SK-N-SH (cell line): ENCODE measurements around the gene DCLK3. TPM values are rescaled to one million over a fixed set of nuclear protein-coding genes. Genes with fewer than 3 reads are reported as not detected.

Experiments
- CTCF ChIA-PET: fragments of 300-600, 350-600 bp; formaldehyde crosslinking; extraction: SDS; loops from one replicate; lab custom pipeline; 2021; lab: Yijun Ruan, JAX
- POLR2A ChIA-PET: fragments of 350-600 bp; sonication (Branson Sonifier 250); formaldehyde crosslinking; extraction: SDS; loops from one replicate; lab custom pipeline; 2020; ENCODE audit warnings: antibody characterized with exemption, inconsistent platforms; lab: Yijun Ruan, JAX
- DNase-seq: peaks from one replicate; pipeline ENCODE4 v3.0.0; 2012
- H2AFZ ChIP-seq: fragments of 200-600 bp; sonication (generic); 2 replicates; pipeline ENCODE4 v1.8.1; 2016; ENCODE audit warnings: antibody characterized with exemption, mild to moderate bottlenecking, low read depth
- H3F3A ChIP-seq: fragments of 200-600 bp; sonication (generic); replicated peaks from 2 replicates; pipeline ENCODE3; 2016; ENCODE audit warnings: antibody characterized with exemption, mild to moderate bottlenecking; ENCODE audit not compliant: insufficient read depth
- H3K27ac ChIP-seq, 2 experiments: fragments of 200-500 bp in 1 of 2; fragments of 200-600 bp in 1 of 2; sonication (Bioruptor generic) in 1 of 2; sonication (generic), shearing (Covaris generic) in 1 of 2; 2 replicates each; pipeline versions ENCODE4 v1.5.1 to v1.6.1; 2014 to 2016; ENCODE audit warnings: low read depth in 2 of 2, inconsistent platforms in 1 of 2, low read length in 1 of 2, mild to moderate bottlenecking in 1 of 2, mixed read lengths in 1 of 2
- H3K27me3 ChIP-seq: fragments of 200-600 bp; sonication (generic), shearing (Covaris generic); 2 replicates; pipeline ENCODE4 v1.6.1; 2016; ENCODE audit warnings: mixed run types; ENCODE audit not compliant: insufficient read depth
- H3K36me3 ChIP-seq, 2 experiments: fragments of 200-500 bp in 1 of 2; fragments of 200-600 bp in 1 of 2; sonication (Bioruptor generic) in 1 of 2; sonication (generic) in 1 of 2; replicated peaks in 1 of 2; 2 replicates each; pipeline versions ENCODE3 to v1.5.1; 2014 to 2016; ENCODE audit warnings: low read length in 1 of 2, mild to moderate bottlenecking in 1 of 2; ENCODE audit not compliant: insufficient read depth in 2 of 2, control insufficient read depth in 1 of 2
- H3K4me1 ChIP-seq, 2 experiments: fragments of 200-500 bp in 1 of 2; fragments of 200-600 bp in 1 of 2; sonication (Bioruptor generic) in 1 of 2; sonication (generic), shearing (Covaris generic) in 1 of 2; 2 replicates each; pipeline versions ENCODE4 v1.5.1 to v1.6.1; 2014 to 2016; ENCODE audit warnings: low read depth in 1 of 2, low read length in 1 of 2, mixed run types in 1 of 2; ENCODE audit not compliant: insufficient read depth in 2 of 2, control insufficient read depth in 1 of 2
- H3K4me2 ChIP-seq: fragments of 200-600 bp; sonication (generic), shearing (Covaris generic); 2 replicates; pipeline ENCODE4 v1.6.1; 2017; ENCODE audit warnings: mixed run types
- H3K4me3 ChIP-seq, 2 experiments: fragments of 200-500 bp in 1 of 2; fragments of 200-600 bp in 1 of 2; sonication (Bioruptor generic) in 1 of 2; sonication (generic), shearing (Covaris generic) in 1 of 2; 2 replicates each; pipeline versions ENCODE4 v1.5.1 to v1.8.1; 2014 to 2016; ENCODE audit warnings: low read depth in 2 of 2, inconsistent platforms in 1 of 2, low read length in 1 of 2, mild to moderate bottlenecking in 1 of 2, mixed read lengths in 1 of 2, moderate library complexity in 1 of 2
- H3K79me2 ChIP-seq: fragments of 200-600 bp; sonication (generic); 2 replicates; pipeline ENCODE4 v1.8.1; 2017; ENCODE audit warnings: mild to moderate bottlenecking; ENCODE audit not compliant: insufficient read depth
- H3K9ac ChIP-seq: fragments of 200-600 bp; sonication (generic); 2 replicates; pipeline ENCODE4 v1.6.1; 2017; ENCODE audit warnings: mixed run types
- H3K9me2 ChIP-seq: fragments of 200-600 bp; sonication (generic); 2 replicates; pipeline ENCODE4 v1.6.1; 2017; ENCODE audit warnings: mixed run types
- H3K9me3 ChIP-seq: fragments of 200-600 bp; sonication (generic); 2 replicates; pipeline ENCODE4 v1.6.1; 2017; ENCODE audit warnings: mixed run types, mild to moderate bottlenecking, moderate library complexity
- H4K20me1 ChIP-seq: fragments of 200-600 bp; sonication (generic); 2 replicates; pipeline ENCODE4 v1.6.1; 2017; ENCODE audit warnings: mild to moderate bottlenecking, mixed run types; ENCODE audit not compliant: insufficient read depth
- EP300 ChIP-seq, 2 experiments: IDR thresholded peaks; 2 replicates each; pipeline versions ENCODE4 v1.4.0 to v1.6.1; 2012; ENCODE audit warnings: borderline replicate concordance in 1 of 2, low read depth in 1 of 2, low read length in 1 of 2
- EZH2phosphoT487 ChIP-seq: fragments of 200-600 bp; sonication (generic); IDR thresholded peaks from 2 replicates; pipeline ENCODE4 v1.6.1; 2017; ENCODE audit warnings: low read depth, mixed run types, mild to moderate bottlenecking, antibody characterized with exemption, moderate library complexity, borderline replicate concordance
- FOSL2 ChIP-seq: IDR thresholded peaks from 2 replicates; pipeline ENCODE4 v1.4.0; 2012; ENCODE audit warnings: low read depth, mild to moderate bottlenecking, moderate library complexity, borderline replicate concordance
- NFIC ChIP-seq: IDR thresholded peaks from 2 replicates; pipeline ENCODE4 v1.4.0; 2012; ENCODE audit warnings: borderline replicate concordance
- POLR2AphosphoS5 ChIP-seq: IDR thresholded peaks from 2 replicates; pipeline ENCODE4 v1.6.1; 2012; ENCODE audit warnings: low read depth, low read length
- RXRA ChIP-seq: IDR thresholded peaks from 2 replicates; pipeline ENCODE4 v1.4.0; 2012; ENCODE audit warnings: low read depth, mild to moderate bottlenecking, borderline replicate concordance
- TEAD4 ChIP-seq: IDR thresholded peaks from 2 replicates; pipeline ENCODE4 v1.4.0; 2012; ENCODE audit warnings: mild to moderate bottlenecking, borderline replicate concordance; ENCODE audit not compliant: insufficient read depth
- WGBS: methylation state at CpG from one replicate; pipeline ENCODE4 v1.1.6; 2017; ENCODE audit warnings: low lambda C conversion rate; 5-methylcytosine and 5-hydroxymethylcytosine counted together
- polyA plus RNA-seq, 3 experiments: library from polyadenylated mRNA; depleted of rRNA; stranded (reverse); fragments of >200 nt; gene quantifications; 2 replicates each; pipeline ENCODE4 v1.2.3, GENCODE V29; 2012
- TF ChIP-seq, protein P1 (sequence below): fragments of 150-350 bp; IDR thresholded peaks from 2 replicates; pipeline ENCODE4 v1.6.1; 2017; ENCODE audit warnings: antibody characterized with exemption, low read length, low read depth, borderline replicate concordance
- TF ChIP-seq, protein P2 (sequence below): IDR thresholded peaks from 2 replicates; pipeline ENCODE4; 2012
- TF ChIP-seq, protein P3 (sequence below): IDR thresholded peaks from 2 replicates; pipeline ENCODE4 v1.4.0; 2012; ENCODE audit warnings: low read depth, borderline replicate concordance
- TF ChIP-seq, protein P4 (sequence below): fragments of 150-350 bp; IDR thresholded peaks from 2 replicates; pipeline ENCODE4 v1.6.1; 2016; ENCODE audit warnings: mild to moderate bottlenecking, low read depth, low read length
- TF ChIP-seq, protein P5 (sequence below): fragments of 200-600 bp; sonication (generic); IDR thresholded peaks from 2 replicates; pipeline ENCODE4 v1.6.1; 2017; ENCODE audit warnings: antibody characterized with exemption, mild to moderate bottlenecking, moderate library complexity

Gene DCLK3
- polyA plus RNA-seq, 1 of the 3 experiments (the other 2 are of a cell fraction) = not detected

DNA sequence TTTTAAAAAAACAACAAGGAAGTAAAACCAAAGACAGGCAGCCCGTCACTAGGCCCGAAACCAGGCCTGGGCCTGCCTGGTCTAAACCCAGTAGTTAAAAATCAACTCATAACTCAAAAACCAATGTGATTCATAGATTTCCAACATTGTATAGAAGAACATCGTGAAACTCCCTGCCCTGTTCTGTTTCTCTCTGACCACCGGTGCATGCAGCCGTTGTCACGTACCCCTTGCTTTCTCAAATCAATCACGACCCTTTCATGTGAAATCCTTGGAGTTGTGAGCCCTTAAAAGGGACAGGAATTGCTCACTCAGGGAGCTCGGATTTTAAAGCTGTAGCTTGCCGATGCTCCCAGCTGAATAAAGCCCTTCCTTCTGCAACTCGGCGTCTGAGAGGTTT, 89.5 kb downstream of the DCLK3 start:
- H3K79me2 ChIP-seq = no peaks in the 10 kb centered on the region; the same call in 1 of the 2 replicates
- WGBS = 79% methylated on average over 10 of the region's 11 CpGs
- H3K9me3 ChIP-seq = peaks cover 12% of the 10 kb centered on the region; the same call in 1 of the 2 replicates
- H3K27ac ChIP-seq = no peak overlapping the region
- H3K4me1 ChIP-seq = no peaks in the 10 kb centered on the region
- peaks cover 20% of the 10 kb centered on the region for H3F3A ChIP-seq
- TF ChIP-seq, protein P1, sequence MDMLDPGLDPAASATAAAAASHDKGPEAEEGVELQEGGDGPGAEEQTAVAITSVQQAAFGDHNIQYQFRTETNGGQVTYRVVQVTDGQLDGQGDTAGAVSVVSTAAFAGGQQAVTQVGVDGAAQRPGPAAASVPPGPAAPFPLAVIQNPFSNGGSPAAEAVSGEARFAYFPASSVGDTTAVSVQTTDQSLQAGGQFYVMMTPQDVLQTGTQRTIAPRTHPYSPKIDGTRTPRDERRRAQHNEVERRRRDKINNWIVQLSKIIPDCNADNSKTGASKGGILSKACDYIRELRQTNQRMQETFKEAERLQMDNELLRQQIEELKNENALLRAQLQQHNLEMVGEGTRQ = no peak
- TF ChIP-seq, protein P2, sequence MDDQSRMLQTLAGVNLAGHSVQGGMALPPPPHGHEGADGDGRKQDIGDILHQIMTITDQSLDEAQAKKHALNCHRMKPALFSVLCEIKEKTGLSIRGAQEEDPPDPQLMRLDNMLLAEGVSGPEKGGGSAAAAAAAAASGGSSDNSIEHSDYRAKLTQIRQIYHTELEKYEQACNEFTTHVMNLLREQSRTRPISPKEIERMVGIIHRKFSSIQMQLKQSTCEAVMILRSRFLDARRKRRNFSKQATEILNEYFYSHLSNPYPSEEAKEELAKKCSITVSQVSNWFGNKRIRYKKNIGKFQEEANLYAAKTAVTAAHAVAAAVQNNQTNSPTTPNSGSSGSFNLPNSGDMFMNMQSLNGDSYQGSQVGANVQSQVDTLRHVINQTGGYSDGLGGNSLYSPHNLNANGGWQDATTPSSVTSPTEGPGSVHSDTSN = no peak
- no peak for TF ChIP-seq EP300 (IDR thresholded peaks at IDR 0.05; ENCODE audit: borderline replicate concordance in 1 of 2, low read depth in 1 of 2, low read length in 1 of 2)
- TF ChIP-seq NFIC = no peak
- TF ChIP-seq, protein P3, sequence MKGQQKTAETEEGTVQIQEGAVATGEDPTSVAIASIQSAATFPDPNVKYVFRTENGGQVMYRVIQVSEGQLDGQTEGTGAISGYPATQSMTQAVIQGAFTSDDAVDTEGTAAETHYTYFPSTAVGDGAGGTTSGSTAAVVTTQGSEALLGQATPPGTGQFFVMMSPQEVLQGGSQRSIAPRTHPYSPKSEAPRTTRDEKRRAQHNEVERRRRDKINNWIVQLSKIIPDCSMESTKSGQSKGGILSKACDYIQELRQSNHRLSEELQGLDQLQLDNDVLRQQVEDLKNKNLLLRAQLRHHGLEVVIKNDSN = no peak
- TF ChIP-seq RXRA = no peak
- no peak for TF ChIP-seq TEAD4
- TF ChIP-seq FOSL2 = no peak
- TF ChIP-seq, protein P4, sequence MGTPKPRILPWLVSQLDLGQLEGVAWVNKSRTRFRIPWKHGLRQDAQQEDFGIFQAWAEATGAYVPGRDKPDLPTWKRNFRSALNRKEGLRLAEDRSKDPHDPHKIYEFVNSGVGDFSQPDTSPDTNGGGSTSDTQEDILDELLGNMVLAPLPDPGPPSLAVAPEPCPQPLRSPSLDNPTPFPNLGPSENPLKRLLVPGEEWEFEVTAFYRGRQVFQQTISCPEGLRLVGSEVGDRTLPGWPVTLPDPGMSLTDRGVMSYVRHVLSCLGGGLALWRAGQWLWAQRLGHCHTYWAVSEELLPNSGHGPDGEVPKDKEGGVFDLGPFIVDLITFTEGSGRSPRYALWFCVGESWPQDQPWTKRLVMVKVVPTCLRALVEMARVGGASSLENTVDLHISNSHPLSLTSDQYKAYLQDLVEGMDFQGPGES = no peak
- no peak for TF ChIP-seq POLR2AphosphoS5
- no peak for TF ChIP-seq EZH2phosphoT487
- TF ChIP-seq, protein P5, sequence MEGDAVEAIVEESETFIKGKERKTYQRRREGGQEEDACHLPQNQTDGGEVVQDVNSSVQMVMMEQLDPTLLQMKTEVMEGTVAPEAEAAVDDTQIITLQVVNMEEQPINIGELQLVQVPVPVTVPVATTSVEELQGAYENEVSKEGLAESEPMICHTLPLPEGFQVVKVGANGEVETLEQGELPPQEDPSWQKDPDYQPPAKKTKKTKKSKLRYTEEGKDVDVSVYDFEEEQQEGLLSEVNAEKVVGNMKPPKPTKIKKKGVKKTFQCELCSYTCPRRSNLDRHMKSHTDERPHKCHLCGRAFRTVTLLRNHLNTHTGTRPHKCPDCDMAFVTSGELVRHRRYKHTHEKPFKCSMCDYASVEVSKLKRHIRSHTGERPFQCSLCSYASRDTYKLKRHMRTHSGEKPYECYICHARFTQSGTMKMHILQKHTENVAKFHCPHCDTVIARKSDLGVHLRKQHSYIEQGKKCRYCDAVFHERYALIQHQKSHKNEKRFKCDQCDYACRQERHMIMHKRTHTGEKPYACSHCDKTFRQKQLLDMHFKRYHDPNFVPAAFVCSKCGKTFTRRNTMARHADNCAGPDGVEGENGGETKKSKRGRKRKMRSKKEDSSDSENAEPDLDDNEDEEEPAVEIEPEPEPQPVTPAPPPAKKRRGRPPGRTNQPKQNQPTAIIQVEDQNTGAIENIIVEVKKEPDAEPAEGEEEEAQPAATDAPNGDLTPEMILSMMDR = no peak
- TF ChIP-seq, all 33 proteins: peak for 0
- DNase-seq = no peak
- no peak overlapping the region for H3K4me3 ChIP-seq
- CTCF ChIA-PET = no interaction called here
- no peaks in the 10 kb centered on the region for H4K20me1 ChIP-seq
- POLR2A ChIA-PET = no interaction called here
- H3K4me2 ChIP-seq = no peak overlapping the region
- H3K36me3 ChIP-seq = peaks cover 0 to 3% of the 10 kb centered on the region in 2 experiments
- no peak overlapping the region for H2AFZ ChIP-seq
- no peaks in the 10 kb centered on the region for H3K27me3 ChIP-seq
- no peak overlapping the region for H3K9ac ChIP-seq
- no peaks in the 10 kb centered on the region for H3K9me2 ChIP-seq
